Neural crest cell (in vitro differentiated cells): ENCODE measurements around the gene HYPK. TPM values are rescaled to one million over a fixed set of nuclear protein-coding genes. Genes with fewer than 3 reads are reported as not detected.
A peak's percentile ranks its signal among the peaks of the same experiment; 100 is the strongest.
"Not testable (repeated sequence)": the region's sequence is repeated elsewhere in the genome, so short reads cannot be mapped to it uniquely, and the experiment has no call there.

Experiments
- DNase-seq: peaks from one replicate; pipeline ENCODE4 v3.0.0; 2021; ENCODE audit warnings: low read depth, mixed read lengths, low spot score
- H3K27ac Mint-ChIP-seq: one replicate; pipeline ENCODE4 v1.8.0; 2021; ENCODE audit warnings: mild to moderate bottlenecking, mixed read lengths; ENCODE audit not compliant: unreplicated experiment
- H3K27me3 Mint-ChIP-seq: 2 replicates; pipeline ENCODE4 v1.8.0; 2021; ENCODE audit warnings: low read depth, mild to moderate bottlenecking, mixed read lengths
- H3K36me3 Mint-ChIP-seq: 2 replicates; pipeline ENCODE4 v1.8.0; 2021; ENCODE audit warnings: low read depth, mild to moderate bottlenecking, mixed read lengths
- H3K4me1 Mint-ChIP-seq: 2 replicates; pipeline ENCODE4 v1.8.0; 2021; ENCODE audit warnings: mixed read lengths
- H3K4me3 Mint-ChIP-seq: one replicate; pipeline ENCODE4 v1.8.0; 2021; ENCODE audit warnings: mild to moderate bottlenecking, mixed read lengths
- H3K9me3 Mint-ChIP-seq: 2 replicates; pipeline ENCODE4 v1.8.0; 2021; ENCODE audit warnings: mixed read lengths
- total RNA-seq: library from RNA; stranded (reverse); gene quantifications from 2 replicates; pipeline ENCODE4 v1.2.1, GENCODE V29; 2021
- TF ChIP-seq, protein P1 (sequence below): fragments of 200-600 bp; sonication (generic); conservative IDR thresholded peaks from 2 replicates; pipeline ENCODE4 v1.5.0; 2021; ENCODE audit warnings: antibody characterized with exemption, mild to moderate bottlenecking

Gene HYPK
- total RNA-seq, 1 donor from 2014 or later, result 12.0 TPM

DNA sequence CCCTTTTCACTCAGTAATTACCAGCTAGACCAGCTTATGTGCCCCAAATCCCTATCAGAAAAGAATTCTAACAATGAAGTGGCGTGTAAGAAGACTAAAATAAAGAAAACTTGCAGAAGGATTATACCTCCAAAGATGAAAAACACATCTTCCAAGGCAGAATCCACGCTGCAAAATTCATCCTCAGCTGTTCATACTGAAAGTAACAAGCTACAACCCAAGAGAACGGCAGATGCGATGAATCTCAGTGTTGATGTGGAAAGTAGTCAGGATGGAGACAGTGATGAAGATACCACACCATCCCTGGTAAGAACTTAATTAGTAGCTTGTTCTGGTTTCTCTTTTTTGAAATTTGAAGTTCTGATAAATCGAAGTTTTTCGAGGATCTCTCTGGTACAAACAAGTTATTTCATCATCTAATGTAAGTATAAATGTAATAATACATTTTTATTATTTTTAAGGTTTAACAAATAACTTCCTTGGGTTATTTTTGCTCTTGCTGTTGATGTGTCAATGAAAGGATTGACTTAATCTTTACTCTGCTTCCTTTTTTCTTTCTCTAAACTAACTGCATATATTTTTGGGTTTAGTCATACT, 27.8 kb downstream of the HYPK start:
- no peak for DNase-seq
- Mint-ChIP-seq H3K27ac (no peak overlapping the region), H3K27me3 (no peaks in the 10 kb centered on the region), H3K4me3 (peak overlapping the region; percentile 96), H3K4me1 (peaks cover 43% of the 10 kb centered on the region), H3K36me3 (peaks cover 11% of the 10 kb centered on the region), H3K9me3 (peaks cover 5% of the 10 kb centered on the region)
- TF ChIP-seq, protein P1, sequence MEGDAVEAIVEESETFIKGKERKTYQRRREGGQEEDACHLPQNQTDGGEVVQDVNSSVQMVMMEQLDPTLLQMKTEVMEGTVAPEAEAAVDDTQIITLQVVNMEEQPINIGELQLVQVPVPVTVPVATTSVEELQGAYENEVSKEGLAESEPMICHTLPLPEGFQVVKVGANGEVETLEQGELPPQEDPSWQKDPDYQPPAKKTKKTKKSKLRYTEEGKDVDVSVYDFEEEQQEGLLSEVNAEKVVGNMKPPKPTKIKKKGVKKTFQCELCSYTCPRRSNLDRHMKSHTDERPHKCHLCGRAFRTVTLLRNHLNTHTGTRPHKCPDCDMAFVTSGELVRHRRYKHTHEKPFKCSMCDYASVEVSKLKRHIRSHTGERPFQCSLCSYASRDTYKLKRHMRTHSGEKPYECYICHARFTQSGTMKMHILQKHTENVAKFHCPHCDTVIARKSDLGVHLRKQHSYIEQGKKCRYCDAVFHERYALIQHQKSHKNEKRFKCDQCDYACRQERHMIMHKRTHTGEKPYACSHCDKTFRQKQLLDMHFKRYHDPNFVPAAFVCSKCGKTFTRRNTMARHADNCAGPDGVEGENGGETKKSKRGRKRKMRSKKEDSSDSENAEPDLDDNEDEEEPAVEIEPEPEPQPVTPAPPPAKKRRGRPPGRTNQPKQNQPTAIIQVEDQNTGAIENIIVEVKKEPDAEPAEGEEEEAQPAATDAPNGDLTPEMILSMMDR, result no peak

DNA sequence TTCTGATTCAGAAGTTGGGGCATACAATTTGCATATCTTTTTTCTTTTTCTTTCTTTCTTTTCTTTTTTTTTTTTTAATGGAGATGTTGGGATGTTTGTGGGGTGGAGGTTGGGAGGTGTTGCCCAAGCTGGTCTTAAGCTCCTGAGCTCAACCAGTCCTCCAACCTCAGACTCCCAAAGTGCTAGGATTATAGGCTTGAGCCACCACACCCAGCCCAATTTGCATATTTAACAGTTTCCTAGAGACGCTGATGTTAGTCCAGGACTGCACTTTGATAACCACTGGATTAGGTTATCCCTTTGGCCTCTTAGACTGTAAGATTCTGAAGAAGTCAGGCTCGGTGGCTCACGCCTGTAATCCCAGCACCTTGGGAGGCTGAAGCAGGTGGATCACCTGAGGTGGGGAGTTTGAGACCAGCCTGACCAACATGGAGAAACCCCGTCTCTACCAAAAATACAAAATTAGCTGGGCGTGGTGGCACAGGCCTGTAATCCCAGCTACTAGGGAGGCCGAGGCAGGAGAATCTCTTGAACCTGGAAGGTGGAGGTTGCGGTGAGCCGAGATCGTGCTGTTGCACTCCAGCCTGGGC, 29.6 kb downstream of the HYPK start:
- not testable (repeated sequence) for H3K27ac Mint-ChIP-seq, DNase-seq, H3K9me3 Mint-ChIP-seq, H3K36me3 Mint-ChIP-seq, H3K27me3 Mint-ChIP-seq
- peak overlapping the region; percentile 41 for H3K4me3 Mint-ChIP-seq
- peaks cover 32% of the 10 kb centered on the region for H3K4me1 Mint-ChIP-seq

DNA sequence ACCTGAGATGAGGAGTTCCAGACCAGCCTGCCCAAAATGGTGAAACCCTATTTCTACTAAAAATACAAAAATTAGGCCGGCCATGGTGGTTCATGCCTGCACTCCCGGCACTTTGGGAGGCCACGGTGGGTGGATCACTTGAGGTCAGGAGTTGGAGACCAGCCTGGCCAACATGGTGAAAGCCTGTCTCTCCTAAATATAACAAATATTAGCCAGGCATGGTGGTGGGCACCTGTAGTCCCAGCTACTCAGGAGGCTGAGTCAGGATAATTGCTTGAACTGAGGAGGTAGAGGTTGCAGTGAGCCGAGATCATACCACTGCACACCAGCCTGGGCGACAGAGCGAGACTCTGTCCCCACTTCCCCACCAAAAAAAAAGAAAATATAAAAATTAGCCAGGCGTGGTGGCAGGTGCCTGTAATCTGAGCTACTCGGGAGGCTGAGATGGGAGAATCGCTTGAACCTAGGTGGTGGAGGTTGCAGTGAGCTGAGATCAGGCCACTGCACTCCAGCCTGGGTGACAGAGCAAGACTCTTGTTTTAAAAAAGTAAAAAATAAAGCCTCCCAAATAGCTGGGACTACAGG, 30.4 kb downstream of the HYPK start:
- H3K27me3 Mint-ChIP-seq, H3K9me3 Mint-ChIP-seq, H3K4me3 Mint-ChIP-seq, H3K36me3 Mint-ChIP-seq, DNase-seq, H3K27ac Mint-ChIP-seq: not testable (repeated sequence)
- peaks cover 32% of the 10 kb centered on the region for H3K4me1 Mint-ChIP-seq

DNA sequence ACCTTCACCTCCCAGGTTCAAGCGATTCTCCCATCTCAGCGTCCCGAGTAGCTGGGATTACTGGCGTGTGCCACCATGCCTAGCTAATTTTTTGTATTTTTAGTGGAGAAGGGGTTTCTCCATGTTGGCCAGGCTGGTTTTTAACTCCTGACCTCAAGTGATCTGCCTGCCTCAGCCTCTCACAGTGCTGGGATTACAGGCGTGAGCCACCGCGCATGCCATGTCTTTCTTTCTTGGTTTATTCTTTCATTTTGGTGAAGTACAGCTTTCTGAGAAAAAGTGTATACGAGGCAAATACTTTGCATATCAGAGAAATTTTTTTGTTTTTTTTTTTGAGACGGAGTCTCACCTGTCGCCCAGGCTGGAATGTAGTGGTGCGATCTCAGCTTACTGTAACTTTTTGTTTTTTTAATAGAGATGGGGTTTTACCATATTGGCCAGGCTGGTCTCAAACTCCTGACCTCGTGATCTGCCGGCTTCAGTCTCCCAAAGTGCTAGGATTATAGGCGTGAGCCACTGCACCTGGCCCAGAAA, 31.2 kb downstream of the HYPK start:
- H3K9me3 Mint-ChIP-seq, H3K27ac Mint-ChIP-seq, H3K36me3 Mint-ChIP-seq, H3K27me3 Mint-ChIP-seq, DNase-seq: not testable (repeated sequence)
- peaks cover 32% of the 10 kb centered on the region for H3K4me1 Mint-ChIP-seq
- H3K4me3 Mint-ChIP-seq, result peak overlapping the region; percentile 45

DNA sequence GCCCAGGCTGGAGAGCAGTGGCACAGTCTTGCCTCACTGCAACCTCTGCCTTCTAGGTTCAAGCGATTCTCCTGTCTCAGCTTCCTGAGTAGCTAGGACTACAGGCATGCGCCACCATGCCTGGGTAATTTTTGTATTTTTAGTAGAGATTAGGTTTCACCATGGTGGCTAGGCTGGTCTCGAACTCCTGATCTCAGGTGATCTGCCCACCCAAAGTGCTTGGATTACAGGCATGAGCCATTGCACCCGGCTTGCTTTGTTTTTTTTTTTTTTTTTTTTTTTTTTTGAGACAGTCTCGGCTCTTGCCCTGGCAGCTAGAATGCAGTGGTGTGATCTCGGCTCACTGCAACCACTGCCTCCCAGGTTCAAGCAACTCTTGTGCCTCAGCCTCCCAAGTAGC, 32.1 kb downstream of the HYPK start:
- DNase-seq, H3K27me3 Mint-ChIP-seq, H3K9me3 Mint-ChIP-seq, H3K4me3 Mint-ChIP-seq, H3K36me3 Mint-ChIP-seq, H3K27ac Mint-ChIP-seq: not testable (repeated sequence)
- H3K4me1 Mint-ChIP-seq, result peaks cover 24% of the 10 kb centered on the region

DNA sequence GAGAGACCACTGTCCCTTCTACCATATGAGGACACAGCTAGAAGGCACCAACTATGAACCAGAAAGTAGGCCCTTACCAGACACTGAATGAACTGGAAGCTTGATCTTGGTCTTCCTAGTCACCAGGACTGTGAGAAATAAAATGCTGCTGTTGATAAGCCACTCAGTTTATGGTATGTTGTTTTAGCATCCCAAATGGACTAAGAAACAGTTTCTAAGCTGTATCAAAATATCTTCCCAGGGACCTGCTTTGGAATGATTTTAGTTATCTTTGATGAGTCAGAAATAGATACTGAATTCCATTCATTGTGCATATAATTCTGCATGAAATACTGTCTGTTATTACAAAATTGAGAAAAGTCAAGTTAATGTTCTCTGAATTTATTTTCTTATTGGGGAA, 45.0 kb downstream of the HYPK start:
- Mint-ChIP-seq H3K27me3 (no peaks in the 10 kb centered on the region), H3K27ac (no peak overlapping the region), H3K36me3 (peaks cover 7% of the 10 kb centered on the region), H3K4me1 (no peaks in the 10 kb centered on the region), H3K4me3 (no peak overlapping the region), H3K9me3 (no peaks in the 10 kb centered on the region)
- DNase-seq, result no peak
- TF ChIP-seq, protein P1, result no peak

DNA sequence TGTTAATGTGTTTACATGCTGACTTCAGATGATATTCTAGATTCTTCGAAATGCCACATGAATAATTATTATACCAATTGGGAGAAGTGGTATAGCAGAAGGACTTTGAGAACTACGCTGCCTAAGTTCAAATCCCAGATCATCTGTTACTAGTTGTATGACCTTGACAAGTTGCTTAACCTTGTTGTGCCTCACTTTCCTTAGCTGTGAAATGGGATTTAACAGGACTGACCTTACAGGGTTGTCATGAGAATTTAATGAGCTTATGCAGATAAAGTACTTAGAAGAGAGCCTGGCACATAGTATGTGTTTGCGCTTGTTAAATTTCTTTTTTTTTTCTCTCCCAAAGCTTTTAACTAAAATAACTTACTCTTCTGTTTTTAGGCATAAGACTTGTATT, 50.9 kb downstream of the HYPK start:
- Mint-ChIP-seq H3K4me1 (no peaks in the 10 kb centered on the region), H3K4me3 (no peak overlapping the region), H3K36me3 (peaks cover 9% of the 10 kb centered on the region), H3K9me3 (no peaks in the 10 kb centered on the region), H3K27ac (no peak overlapping the region), H3K27me3 (no peaks in the 10 kb centered on the region)
- TF ChIP-seq, protein P1, result no peak
- no peak for DNase-seq
